ENCODE measurements around the gene PC. TPM values are rescaled to one million over a fixed set of nuclear protein-coding genes. Genes with fewer than 3 reads are reported as not detected.

Gene PC, protein sequence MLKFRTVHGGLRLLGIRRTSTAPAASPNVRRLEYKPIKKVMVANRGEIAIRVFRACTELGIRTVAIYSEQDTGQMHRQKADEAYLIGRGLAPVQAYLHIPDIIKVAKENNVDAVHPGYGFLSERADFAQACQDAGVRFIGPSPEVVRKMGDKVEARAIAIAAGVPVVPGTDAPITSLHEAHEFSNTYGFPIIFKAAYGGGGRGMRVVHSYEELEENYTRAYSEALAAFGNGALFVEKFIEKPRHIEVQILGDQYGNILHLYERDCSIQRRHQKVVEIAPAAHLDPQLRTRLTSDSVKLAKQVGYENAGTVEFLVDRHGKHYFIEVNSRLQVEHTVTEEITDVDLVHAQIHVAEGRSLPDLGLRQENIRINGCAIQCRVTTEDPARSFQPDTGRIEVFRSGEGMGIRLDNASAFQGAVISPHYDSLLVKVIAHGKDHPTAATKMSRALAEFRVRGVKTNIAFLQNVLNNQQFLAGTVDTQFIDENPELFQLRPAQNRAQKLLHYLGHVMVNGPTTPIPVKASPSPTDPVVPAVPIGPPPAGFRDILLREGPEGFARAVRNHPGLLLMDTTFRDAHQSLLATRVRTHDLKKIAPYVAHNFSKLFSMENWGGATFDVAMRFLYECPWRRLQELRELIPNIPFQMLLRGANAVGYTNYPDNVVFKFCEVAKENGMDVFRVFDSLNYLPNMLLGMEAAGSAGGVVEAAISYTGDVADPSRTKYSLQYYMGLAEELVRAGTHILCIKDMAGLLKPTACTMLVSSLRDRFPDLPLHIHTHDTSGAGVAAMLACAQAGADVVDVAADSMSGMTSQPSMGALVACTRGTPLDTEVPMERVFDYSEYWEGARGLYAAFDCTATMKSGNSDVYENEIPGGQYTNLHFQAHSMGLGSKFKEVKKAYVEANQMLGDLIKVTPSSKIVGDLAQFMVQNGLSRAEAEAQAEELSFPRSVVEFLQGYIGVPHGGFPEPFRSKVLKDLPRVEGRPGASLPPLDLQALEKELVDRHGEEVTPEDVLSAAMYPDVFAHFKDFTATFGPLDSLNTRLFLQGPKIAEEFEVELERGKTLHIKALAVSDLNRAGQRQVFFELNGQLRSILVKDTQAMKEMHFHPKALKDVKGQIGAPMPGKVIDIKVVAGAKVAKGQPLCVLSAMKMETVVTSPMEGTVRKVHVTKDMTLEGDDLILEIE
- 12.7 and 18.6 TPM in 2 replicates for total RNA-seq

GRCh38 chr11:66958232-66958955 lies at the start of gene PC:
TSS of gene PC (minus strand) at chr11:66958383. CDS start at chr11:66872159, 86,224 bp downstream.

GRCh38 chr11:66974724-66975404 lies 16.7 kb upstream of the PC start, which contains the start of gene C11orf86:
TSS of gene C11orf86 (plus strand) at chr11:66975304. CDS start at chr11:66975363, 59 bp downstream.

GRCh38 chr11:66856496-66857233 lies 101.5 kb downstream of the PC start, which contains the start of gene LRFN4:
TSS of gene LRFN4 (plus strand) at chr11:66857064. CDS start at chr11:66857745, 681 bp downstream.

GRCh38 chr11:66842896-66843775 lies 115.0 kb downstream of the PC start, which contains the start of gene RCE1:
TSS of gene RCE1 (plus strand) at chr11:66843441. CDS start at chr11:66843456, 15 bp downstream.

Other genes starting within 250 kb of the PC start
- 63.4 and 74.8 TPM in 2 replicates for gene SPTBN2, start 229.2 kb downstream of the PC start, total RNA-seq
- 36.8 and 37.8 TPM in 2 replicates for gene RCE1, start 114.9 kb downstream of the PC start, total RNA-seq
- gene LRFN4, start 101.3 kb downstream of the PC start, total RNA-seq, result 58.9 and 60.3 TPM in 2 replicates
- not detected in 2 replicates for gene C11orf86, start 16.9 kb upstream of the PC start, total RNA-seq
- 0.49 and 1.9 TPM in 2 replicates for gene SYT12, start 64.8 kb upstream of the PC start, total RNA-seq
- 38.5 and 94.6 TPM in 2 replicates for gene RHOD, start 98.5 kb upstream of the PC start, total RNA-seq
- 28.2 and 39.9 TPM in 2 replicates for gene KDM2A, start 160.9 kb upstream of the PC start, total RNA-seq

Measured in mesangial cell (primary cell).